CD14-positive monocyte (primary cell): ENCODE results near the gene PEX11A. TPM values are rescaled to one million over a fixed set of nuclear protein-coding genes. Genes with fewer than 3 reads are reported as not detected.

Experiments used
- DNase-seq, 3 donors: peaks; one replicate each; pipeline ENCODE4 v3.0.0-alpha.2; 2011 to 2022
- H2AFZ ChIP-seq: 2 replicates; pipeline ENCODE4 v1.6.0; 2012; ENCODE audit warnings: mild to moderate bottlenecking, low read depth, low read length, inconsistent platforms; ENCODE audit not compliant: insufficient read depth, poor library complexity, severe bottlenecking
- H3K27ac ChIP-seq, 2 donors: 1 replicate in 1 of 2; 2 replicates in 1 of 2; pipeline ENCODE4 v1.5.1; 2012 to 2013; ENCODE audit warnings: low read length in 2 of 2, control low read depth in 1 of 2, inconsistent platforms in 1 of 2, low read depth in 1 of 2, mild to moderate bottlenecking in 1 of 2
- H3K27me3 ChIP-seq, 2 donors: one replicate each; pipeline versions ENCODE4 v1.6.0 to v1.6.1; 2011 to 2013; ENCODE audit warnings: low read length in 2 of 2; ENCODE audit not compliant: control insufficient read depth in 2 of 2, insufficient read depth in 2 of 2
- H3K36me3 ChIP-seq, 2 donors: replicated peaks in 1 of 2; 1 replicate in 1 of 2; 2 replicates in 1 of 2; pipeline versions ENCODE4 v1.5.1 to v1.6.1; 2012 to 2013; ENCODE audit warnings: low read length in 2 of 2, control low read depth in 1 of 2, inconsistent platforms in 1 of 2, mild to moderate bottlenecking in 1 of 2; ENCODE audit not compliant: insufficient read depth in 2 of 2, control insufficient read depth in 1 of 2
- H3K4me1 ChIP-seq, 2 donors: 1 replicate in 1 of 2; 2 replicates in 1 of 2; pipeline versions ENCODE4 v1.5.1 to v1.6.1; 2012 to 2013; ENCODE audit warnings: low read length in 2 of 2, control low read depth in 1 of 2, inconsistent platforms in 1 of 2, mild to moderate bottlenecking in 1 of 2, moderate library complexity in 1 of 2; ENCODE audit not compliant: insufficient read depth in 2 of 2, control insufficient read depth in 1 of 2
- H3K4me2 ChIP-seq: replicated peaks from 2 replicates; pipeline ENCODE3; 2012; ENCODE audit warnings: low read length, moderate library complexity, mild to moderate bottlenecking; ENCODE audit not compliant: poor library complexity, severe bottlenecking; ENCODE audit errors: extremely low read depth
- H3K4me3 ChIP-seq, 3 experiments: fragments of 200-600 bp in 1 of 3; sonication (generic) in 1 of 3; replicated peaks in 1 of 3; 1 replicate in 2 of 3; 2 replicates in 1 of 3; pipeline ENCODE4 v1.5.1; 2011 to 2013; ENCODE audit warnings: low read length in 3 of 3, mild to moderate bottlenecking in 3 of 3, control low read depth in 2 of 3, low read depth in 2 of 3, inconsistent platforms in 1 of 3, moderate library complexity in 1 of 3
- H3K79me2 ChIP-seq: 2 replicates; pipeline ENCODE4 v1.6.0; 2012; ENCODE audit warnings: mild to moderate bottlenecking, control low read depth, inconsistent platforms, low read length, moderate library complexity; ENCODE audit not compliant: insufficient read depth
- H3K9ac ChIP-seq: 2 replicates; pipeline ENCODE4 v1.6.0; 2017; ENCODE audit warnings: low read length, mild to moderate bottlenecking; ENCODE audit not compliant: insufficient read depth, poor library complexity, severe bottlenecking
- H3K9me3 ChIP-seq, 2 donors: replicated peaks in 1 of 2; 1 replicate in 1 of 2; 2 replicates in 1 of 2; pipeline versions ENCODE4 v1.5.1 to v1.6.1; 2012 to 2013; ENCODE audit warnings: low read length in 2 of 2, control low read depth in 1 of 2; ENCODE audit not compliant: control insufficient read depth in 1 of 2, insufficient read depth in 1 of 2
- H4K20me1 ChIP-seq: 2 replicates; pipeline ENCODE4 v1.6.0; 2012; ENCODE audit warnings: mild to moderate bottlenecking, low read length, control low read depth, moderate library complexity; ENCODE audit not compliant: insufficient read depth
- H3K27ac Mint-ChIP-seq, 7 donors: one replicate each; pipeline ENCODE4 v1.8.0; 2020; ENCODE audit warnings: mild to moderate bottlenecking in 7 of 7, mixed read lengths in 7 of 7, moderate library complexity in 6 of 7, inconsistent platforms in 2 of 7
- H3K27me3 Mint-ChIP-seq, 3 donors: one replicate each; pipeline ENCODE4 v1.8.0; 2021 to 2022; ENCODE audit warnings: low read depth in 3 of 3, mild to moderate bottlenecking in 3 of 3, mixed read lengths in 3 of 3, moderate library complexity in 3 of 3, inconsistent platforms in 1 of 3
- H3K36me3 Mint-ChIP-seq, 2 donors: one replicate each; pipeline ENCODE4 v1.8.0; 2020; ENCODE audit warnings: mixed read lengths in 2 of 2, inconsistent platforms in 1 of 2, mild to moderate bottlenecking in 1 of 2
- H3K4me1 Mint-ChIP-seq: one replicate; pipeline ENCODE4 v1.8.0; 2020; ENCODE audit warnings: mild to moderate bottlenecking, mixed read lengths
- H3K4me3 Mint-ChIP-seq, 2 donors: one replicate each; pipeline ENCODE4 v1.8.0; 2020; ENCODE audit warnings: mild to moderate bottlenecking in 2 of 2, mixed read lengths in 2 of 2, moderate library complexity in 1 of 2
- H3K9me3 Mint-ChIP-seq, 7 donors: one replicate each; pipeline ENCODE4 v1.8.0; 2020 to 2022; ENCODE audit warnings: mixed read lengths in 7 of 7, mild to moderate bottlenecking in 6 of 7, moderate library complexity in 6 of 7, inconsistent platforms in 2 of 7
- CTCF ChIP-seq: fragments of 200-600 bp; IDR thresholded peaks from one replicate; pipeline ENCODE4 v1.8.0; 2022; ENCODE audit warnings: antibody characterized with exemption, mild to moderate bottlenecking
- WGBS: methylation state at CpG from one replicate; pipeline ENCODE4 v1.1.5; 2013; ENCODE audit warnings: missing lambda C conversion rate; ENCODE audit not compliant: insufficient coverage; 5-methylcytosine and 5-hydroxymethylcytosine counted together
- intact Hi-C, 2 donors: fragments of 100-400 bp; cut with micrococcal nuclease; formaldehyde crosslinking; loops; one replicate each; pipeline versions ENCODE4 v1.15.0 to v1.15.1; 2023
- polyA plus RNA-seq, 3 donors: library from polyadenylated mRNA; depleted of rRNA in 1 of 3; unstranded in 2 of 3; stranded (reverse) in 1 of 3; fragments of 300-500 nt in 2 of 3; fragments of >200 nt in 1 of 3; fragmentation: Illumina TruSeq in 2 of 3; gene quantifications; 1 replicate in 2 of 3; 2 replicates in 1 of 3; pipeline ENCODE4 v1.2.3, GENCODE V29; 2012 to 2021

Gene PEX11A
- polyA plus RNA-seq, 3 donors, result 0.72 to 0.84 (median 0.75) TPM

DNA sequence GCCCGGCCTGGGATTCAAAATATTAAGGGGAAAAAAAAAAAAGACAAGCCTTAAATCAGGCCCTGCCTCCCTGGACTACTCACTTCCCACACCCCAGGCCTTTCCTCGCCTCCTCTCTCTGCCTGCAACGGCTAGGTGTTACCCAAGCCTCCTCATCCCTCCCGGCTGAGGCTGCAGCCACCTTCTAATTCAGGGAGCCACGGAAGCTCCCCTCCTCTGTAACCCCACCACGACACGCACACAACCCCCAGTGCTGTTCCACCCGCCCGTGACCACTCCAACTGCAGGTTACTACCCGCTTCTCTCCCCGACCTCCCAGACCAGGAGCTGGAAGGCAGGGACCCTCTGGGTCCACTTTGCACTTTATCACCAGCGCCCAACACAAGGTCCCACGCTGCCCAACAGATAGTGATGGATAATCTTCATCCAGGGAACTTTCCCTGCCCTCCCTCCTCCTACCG, 36.2 kb downstream of the PEX11A start:
- H3K27ac ChIP-seq, result no peak overlapping the region
- no peaks in the 10 kb centered on the region for H3K9me3 ChIP-seq
- H3K4me2 ChIP-seq, result peak overlapping the region; percentile 65
- Mint-ChIP-seq H3K27ac (peak overlapping the region in 1 of 7 donors; percentile 50), H3K4me3 (peak overlapping the region; percentile 42 to 93), H3K4me1 (peaks cover 12% of the 10 kb centered on the region), H3K36me3 (peaks cover 7 to 15% of the 10 kb centered on the region in 2 donors), H3K9me3 (peaks cover 0 to 9% (median 7%) of the 10 kb centered on the region in 7 donors), H3K27me3 (peaks cover 28 to 53% (median 44%) of the 10 kb centered on the region in 3 donors)
- peak overlapping the region; percentile 67 for H2AFZ ChIP-seq
- H3K36me3 ChIP-seq, result no peaks in the 10 kb centered on the region
- no peaks in the 10 kb centered on the region for H4K20me1 ChIP-seq
- TF ChIP-seq CTCF, result no peak
- H3K27me3 ChIP-seq, result peaks cover 30 to 36% of the 10 kb centered on the region in 2 donors
- intact Hi-C loops, result no loop called here
- H3K79me2 ChIP-seq, result no peaks in the 10 kb centered on the region
- WGBS, result 45% methylated on average over 11 of the region's 14 CpGs
- no peak for DNase-seq
- H3K4me1 ChIP-seq, result peaks cover 7 to 14% of the 10 kb centered on the region in 2 donors
- no peak overlapping the region for H3K9ac ChIP-seq
- H3K4me3 ChIP-seq, result peak overlapping the region in 1 of 3 experiments; percentile 60

- H2AFZ ChIP-seq, result no peak overlapping the region
- peak overlapping the region in 1 of 2 donors; percentile 93 for H3K4me3 Mint-ChIP-seq
- no peak overlapping the region for H3K9ac ChIP-seq
- peaks cover 30 to 36% of the 10 kb centered on the region in 2 donors for H3K27me3 ChIP-seq
- intact Hi-C loops, result no loop called here
- no peak for DNase-seq
- H3K4me1 ChIP-seq, result peaks cover 7 to 14% of the 10 kb centered on the region in 2 donors
- no peaks in the 10 kb centered on the region for H3K79me2 ChIP-seq
- H3K27ac Mint-ChIP-seq, result no peak overlapping the region
- WGBS, result no CpG with 5 or more reads among the region's 2 CpGs
- no peaks in the 10 kb centered on the region for H4K20me1 ChIP-seq
- H3K4me2 ChIP-seq, result no peak overlapping the region
- H3K9me3 ChIP-seq, result peaks cover 0 to 3% of the 10 kb centered on the region in 2 donors
- H3K36me3 Mint-ChIP-seq, result peaks cover 7 to 15% of the 10 kb centered on the region in 2 donors
- no peak overlapping the region for H3K4me3 ChIP-seq
- H3K27me3 Mint-ChIP-seq, result peaks cover 28 to 51% (median 44%) of the 10 kb centered on the region in 3 donors
- no peak for TF ChIP-seq CTCF
- peaks cover 0 to 10% (median 7%) of the 10 kb centered on the region in 7 donors for H3K9me3 Mint-ChIP-seq
- no peak overlapping the region for H3K27ac ChIP-seq
- H3K4me1 Mint-ChIP-seq, result peaks cover 10% of the 10 kb centered on the region
- no peaks in the 10 kb centered on the region for H3K36me3 ChIP-seq
Measured at GRCh38 chr15:89653578-89653977, 37.0 kb downstream of the PEX11A start.
